HG03432 (cell line): ENCODE results near the gene ZNF655.
"Not testable (repeated sequence)": the region's sequence is repeated elsewhere in the genome, so short reads cannot be mapped to it uniquely, and the experiment has no call there.

ENCODE experiments used
- ATAC-seq: cut with Tn5 transposase; IDR thresholded peaks from one replicate; pipeline ENCODE4 v1.9.1; 2021; ENCODE audit warnings: mild to moderate bottlenecking, moderate library complexity; ENCODE audit not compliant: unreplicated experiment

ZNF655 gene

GRCh38 chr7:99558306-99559174 lies at the start of gene ZNF655:
TSS of gene ZNF655 (plus strand) at chr7:99558642. CDS start at chr7:99560560, 1,918 bp downstream.
- ATAC-seq = peak; percentile 80

- no peak for ATAC-seq
Observed at GRCh38 chr7:99514050-99514449, 44.4 kb upstream of the ZNF655 start.

- ATAC-seq = no peak
Observed at GRCh38 chr7:99521399-99521798, 37.0 kb upstream of the ZNF655 start.

- ATAC-seq = no peak
Observed at GRCh38 chr7:99525713-99526440, 32.6 kb upstream of the ZNF655 start.

- no peak for ATAC-seq
Observed at GRCh38 chr7:99531354-99531765, 27.1 kb upstream of the ZNF655 start.

- ATAC-seq = no peak
Observed at GRCh38 chr7:99535667-99536066, 22.8 kb upstream of the ZNF655 start.

GRCh38 chr7:99539213-99539811 lies 19.1 kb upstream of the ZNF655 start:
- no peak for ATAC-seq

GRCh38 chr7:99540542-99540941 lies 17.9 kb upstream of the ZNF655 start:
- no peak for ATAC-seq

GRCh38 chr7:99541212-99541611 lies 17.2 kb upstream of the ZNF655 start:
- ATAC-seq = no peak

GRCh38 chr7:99543081-99543671 lies 15.3 kb upstream of the ZNF655 start:
- ATAC-seq = no peak

- ATAC-seq = no peak
Observed at GRCh38 chr7:99543916-99544315, 14.5 kb upstream of the ZNF655 start.

- ATAC-seq = not testable (repeated sequence)
Observed at GRCh38 chr7:99545308-99545707, 13.1 kb upstream of the ZNF655 start.

- not testable (repeated sequence) for ATAC-seq
Observed at GRCh38 chr7:99549545-99549944, 8.9 kb upstream of the ZNF655 start.

- no peak for ATAC-seq
Observed at GRCh38 chr7:99551334-99551733, 7.1 kb upstream of the ZNF655 start.

GRCh38 chr7:99551767-99552463 lies 6.5 kb upstream of the ZNF655 start, which contains the start of gene FAM200A:
TSS of gene FAM200A (minus strand) at chr7:99552114. CDS start at chr7:99548407, 3,707 bp downstream.
- peak; percentile 96 for ATAC-seq

- no peak for ATAC-seq
Observed at GRCh38 chr7:99553039-99553438, 5.4 kb upstream of the ZNF655 start.

GRCh38 chr7:99554939-99555338 lies 3.5 kb upstream of the ZNF655 start:
- no peak for ATAC-seq

GRCh38 chr7:99557196-99557607 lies 1.2 kb upstream of the ZNF655 start:
- no peak for ATAC-seq

- peak; percentile 48 for ATAC-seq
Observed at GRCh38 chr7:99557940-99558305, 519 bp upstream of the ZNF655 start.

- ATAC-seq = no peak
Observed at GRCh38 chr7:99559175-99559915, 903 bp downstream of the ZNF655 start.
